HL-60 (cell line): ENCODE data around the gene USP43.

Experiments used
- DNase-seq, 2 experiments: peaks; one replicate each; pipeline ENCODE4 v3.0.0-alpha.2; 2010 to 2020; ENCODE audit warnings: low read depth in 1 of 2, low spot score in 1 of 2
- H3K27ac ChIP-seq: fragments of 250-450 bp; sonication (Bioruptor Pico); replicated peaks from 2 replicates; pipeline ENCODE4 v1.5.1; 2020; ENCODE audit warnings: mild to moderate bottlenecking, moderate library complexity
- H3K27me3 ChIP-seq: fragments of 250-450 bp; sonication (Bioruptor Pico); 2 replicates; pipeline ENCODE4 v1.5.1; 2021; ENCODE audit warnings: mild to moderate bottlenecking, moderate library complexity; ENCODE audit not compliant: insufficient read depth, poor library complexity, severe bottlenecking
- H3K4me3 ChIP-seq: replicated peaks from 2 replicates; pipeline ENCODE4 v1.5.1; 2011; ENCODE audit warnings: mild to moderate bottlenecking, control low read depth, low read length; ENCODE audit not compliant: insufficient read depth
- CTCF ChIP-seq: IDR thresholded peaks from one replicate; pipeline ENCODE4 v1.5.1; 2011; ENCODE audit warnings: low read length, control low read depth, inconsistent platforms; ENCODE audit not compliant: insufficient read depth
- GABPA ChIP-seq: IDR thresholded peaks from 2 replicates; pipeline ENCODE4 v1.6.1; 2012; ENCODE audit warnings: low read depth
- POLR2AphosphoS5 ChIP-seq: IDR thresholded peaks from 2 replicates; pipeline ENCODE4 v1.6.1; 2012; ENCODE audit warnings: low read depth
- SPI1 ChIP-seq: IDR thresholded peaks from 2 replicates; pipeline ENCODE4 v1.6.1; 2012; ENCODE audit warnings: low read depth, mild to moderate bottlenecking, borderline replicate concordance
- TF ChIP-seq, protein P1 (sequence below): IDR thresholded peaks from 2 replicates; pipeline ENCODE4 v1.6.1; 2012; ENCODE audit warnings: low read depth; ENCODE audit not compliant: insufficient replicate concordance

The USP43 gene

GRCh38 chr17:9677896-9678295, 32.6 kb downstream of the USP43 start:
- Histone ChIP-seq H3K27me3 (no peaks in the 10 kb centered on the region), H3K4me3 (no peak overlapping the region), H3K27ac (no peak overlapping the region)
- TF ChIP-seq POLR2AphosphoS5 = no peak
- no peak for TF ChIP-seq GABPA
- TF ChIP-seq CTCF = no peak
- TF ChIP-seq, protein P1, sequence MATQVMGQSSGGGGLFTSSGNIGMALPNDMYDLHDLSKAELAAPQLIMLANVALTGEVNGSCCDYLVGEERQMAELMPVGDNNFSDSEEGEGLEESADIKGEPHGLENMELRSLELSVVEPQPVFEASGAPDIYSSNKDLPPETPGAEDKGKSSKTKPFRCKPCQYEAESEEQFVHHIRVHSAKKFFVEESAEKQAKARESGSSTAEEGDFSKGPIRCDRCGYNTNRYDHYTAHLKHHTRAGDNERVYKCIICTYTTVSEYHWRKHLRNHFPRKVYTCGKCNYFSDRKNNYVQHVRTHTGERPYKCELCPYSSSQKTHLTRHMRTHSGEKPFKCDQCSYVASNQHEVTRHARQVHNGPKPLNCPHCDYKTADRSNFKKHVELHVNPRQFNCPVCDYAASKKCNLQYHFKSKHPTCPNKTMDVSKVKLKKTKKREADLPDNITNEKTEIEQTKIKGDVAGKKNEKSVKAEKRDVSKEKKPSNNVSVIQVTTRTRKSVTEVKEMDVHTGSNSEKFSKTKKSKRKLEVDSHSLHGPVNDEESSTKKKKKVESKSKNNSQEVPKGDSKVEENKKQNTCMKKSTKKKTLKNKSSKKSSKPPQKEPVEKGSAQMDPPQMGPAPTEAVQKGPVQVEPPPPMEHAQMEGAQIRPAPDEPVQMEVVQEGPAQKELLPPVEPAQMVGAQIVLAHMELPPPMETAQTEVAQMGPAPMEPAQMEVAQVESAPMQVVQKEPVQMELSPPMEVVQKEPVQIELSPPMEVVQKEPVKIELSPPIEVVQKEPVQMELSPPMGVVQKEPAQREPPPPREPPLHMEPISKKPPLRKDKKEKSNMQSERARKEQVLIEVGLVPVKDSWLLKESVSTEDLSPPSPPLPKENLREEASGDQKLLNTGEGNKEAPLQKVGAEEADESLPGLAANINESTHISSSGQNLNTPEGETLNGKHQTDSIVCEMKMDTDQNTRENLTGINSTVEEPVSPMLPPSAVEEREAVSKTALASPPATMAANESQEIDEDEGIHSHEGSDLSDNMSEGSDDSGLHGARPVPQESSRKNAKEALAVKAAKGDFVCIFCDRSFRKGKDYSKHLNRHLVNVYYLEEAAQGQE = no peak
- TF ChIP-seq SPI1 = no peak
- DNase-seq = no peak

DNA sequence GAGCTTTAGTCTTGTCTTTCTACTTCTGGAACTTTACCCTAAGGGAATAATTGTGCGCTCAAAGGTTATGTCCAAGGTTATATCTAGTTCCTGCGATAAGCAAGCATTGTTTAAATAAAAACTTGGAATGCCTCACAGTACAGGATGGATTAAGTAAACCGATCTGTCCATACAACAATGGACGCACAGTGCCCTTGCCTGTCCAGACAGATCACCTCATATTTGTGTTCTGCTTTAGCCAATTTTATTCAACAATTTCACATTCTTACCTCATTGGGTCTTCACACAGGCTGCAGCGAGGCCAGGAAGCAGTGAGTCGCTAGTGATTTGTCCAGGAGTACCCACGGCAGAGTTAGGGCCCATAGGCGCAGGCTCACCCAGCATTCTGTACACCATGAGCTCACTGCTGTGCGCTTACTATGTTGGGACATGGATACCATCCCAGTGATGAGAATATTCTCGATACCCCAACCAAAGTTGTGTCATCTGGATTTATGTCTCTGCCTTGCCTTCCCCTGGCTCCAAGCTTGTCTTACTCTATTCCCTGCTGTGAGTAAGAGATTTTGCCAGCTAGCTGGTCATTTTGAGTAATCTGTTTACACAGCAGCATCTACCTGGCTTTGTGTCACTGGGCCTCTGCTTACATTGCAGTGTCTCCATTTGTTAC, 39.8 kb downstream of the USP43 start:
- DNase-seq = no peak
- no peaks in the 10 kb centered on the region for H3K27me3 ChIP-seq
- TF ChIP-seq GABPA = no peak
- TF ChIP-seq, protein P1 = no peak
- TF ChIP-seq CTCF = no peak
- TF ChIP-seq SPI1 = no peak
- TF ChIP-seq POLR2AphosphoS5 = no peak
- H3K27ac ChIP-seq = no peak overlapping the region
- no peak overlapping the region for H3K4me3 ChIP-seq

DNA sequence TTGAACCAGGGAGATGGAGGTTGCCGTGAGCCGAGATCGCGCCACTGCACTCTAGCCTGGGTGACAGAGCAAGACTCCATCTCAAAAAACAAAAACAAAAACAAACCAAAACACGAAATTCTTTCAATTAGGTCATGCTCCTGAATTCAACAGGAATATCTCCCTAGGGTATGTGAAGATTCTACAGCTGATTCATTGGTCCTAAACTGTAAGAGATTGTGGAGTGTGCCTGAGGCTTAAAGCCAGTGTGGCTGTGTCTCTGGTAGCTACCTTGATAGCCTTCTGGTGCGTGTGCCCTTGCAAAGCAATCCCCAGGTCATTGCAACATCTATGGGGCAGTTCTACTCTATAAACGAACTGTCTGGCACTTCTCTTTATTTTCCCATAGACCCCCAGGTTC, 48.4 kb downstream of the USP43 start:
- TF ChIP-seq CTCF (no peak), GABPA (no peak), SPI1 (no peak), POLR2AphosphoS5 (no peak)
- TF ChIP-seq, protein P1 = no peak
- no peak overlapping the region for H3K27ac ChIP-seq
- no peak for DNase-seq
- H3K4me3 ChIP-seq = no peak overlapping the region
- no peaks in the 10 kb centered on the region for H3K27me3 ChIP-seq
